Memory B cell (primary cell): Measurements from ENCODE around the gene PLEKHH2.

Experiments used
- ATAC-seq: fragments of 150-1000 bp; cut with Tn5 transposase; 2 replicates; pipeline ENCODE4 v1.10.0; 2021; ENCODE audit warnings: low read depth, mild to moderate bottlenecking, moderate library complexity
- DNase-seq, 2 donors: peaks; one replicate each; pipeline ENCODE4 v3.0.0; 2022; ENCODE audit warnings: low spot score in 2 of 2
- H3K27ac Mint-ChIP-seq: one replicate; pipeline ENCODE4 v1.8.0; 2022; ENCODE audit warnings: mild to moderate bottlenecking, moderate library complexity, mixed read lengths
- H3K27me3 Mint-ChIP-seq: one replicate; pipeline ENCODE4 v1.8.0; 2022; ENCODE audit warnings: mixed read lengths
- H3K36me3 Mint-ChIP-seq: one replicate; pipeline ENCODE4 v1.8.0; 2022; ENCODE audit warnings: mild to moderate bottlenecking, mixed read lengths
- H3K4me1 Mint-ChIP-seq: one replicate; pipeline ENCODE4 v1.8.0; 2022; ENCODE audit warnings: mixed read lengths
- H3K4me3 Mint-ChIP-seq: one replicate; pipeline ENCODE4 v1.8.0; 2022; ENCODE audit warnings: mild to moderate bottlenecking, moderate library complexity, mixed read lengths
- H3K9me3 Mint-ChIP-seq: one replicate; pipeline ENCODE4 v1.8.0; 2022; ENCODE audit warnings: mixed read lengths

Gene PLEKHH2

DNA sequence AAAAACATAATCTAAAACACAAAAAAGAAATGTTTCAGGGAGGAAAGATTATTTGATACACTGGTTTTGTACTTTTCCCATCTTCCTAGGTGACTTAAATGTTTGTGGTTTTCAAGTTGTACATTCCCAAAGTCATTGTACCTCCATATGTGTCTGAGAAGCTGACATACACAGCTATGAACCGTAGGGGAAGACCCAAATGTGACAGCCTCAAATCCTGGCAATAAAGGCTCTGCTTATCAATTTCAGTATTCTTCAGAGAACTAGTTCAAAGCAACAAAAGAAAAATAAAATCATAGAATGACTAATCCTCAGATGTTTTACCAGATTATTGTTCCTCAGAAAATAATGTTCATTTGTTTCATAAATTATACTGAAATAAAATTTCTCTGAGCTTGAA is 139.3 kb downstream of the PLEKHH2 start:
- H3K4me3 Mint-ChIP-seq = no peak overlapping the region
- ATAC-seq (no peak), DNase-seq (no peak)
- no peak overlapping the region for H3K27ac Mint-ChIP-seq
- peaks cover 2% of the 10 kb centered on the region for H3K27me3 Mint-ChIP-seq
- H3K9me3 Mint-ChIP-seq = no peaks in the 10 kb centered on the region
- H3K4me1 Mint-ChIP-seq = peaks cover 10% of the 10 kb centered on the region
- peaks cover 12% of the 10 kb centered on the region for H3K36me3 Mint-ChIP-seq

GRCh38 chr2:43777306-43777926 is 140.4 kb downstream of the PLEKHH2 start:
- H3K27me3 Mint-ChIP-seq = no peaks in the 10 kb centered on the region
- no peaks in the 10 kb centered on the region for H3K9me3 Mint-ChIP-seq
- no peak overlapping the region for H3K27ac Mint-ChIP-seq
- DNase-seq (no peak), ATAC-seq (no peak)
- H3K4me1 Mint-ChIP-seq = peaks cover 10% of the 10 kb centered on the region
- H3K36me3 Mint-ChIP-seq = peaks cover 12% of the 10 kb centered on the region
- H3K4me3 Mint-ChIP-seq = no peak overlapping the region

DNA sequence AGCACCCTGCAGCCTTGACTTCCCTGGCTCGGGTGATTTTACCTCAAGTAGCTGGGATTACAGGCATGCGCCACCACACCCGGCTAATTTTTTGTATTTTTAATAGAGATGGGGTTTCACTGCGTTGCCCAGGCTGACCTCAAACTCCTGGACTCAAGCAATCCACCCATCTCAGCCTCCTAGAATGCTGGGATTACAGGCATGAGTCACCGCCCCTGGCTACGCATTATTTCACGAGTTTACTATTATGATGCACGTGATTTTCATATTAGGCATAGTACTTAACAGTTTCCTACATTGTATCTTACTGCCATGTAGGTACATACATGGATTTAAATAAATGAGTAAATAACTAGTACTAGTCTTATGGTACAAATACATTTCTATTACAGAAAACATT is 141.2 kb downstream of the PLEKHH2 start:
- ATAC-seq (no peak), DNase-seq (no peak)
- Mint-ChIP-seq H3K36me3 (peaks cover 12% of the 10 kb centered on the region), H3K4me1 (peaks cover 10% of the 10 kb centered on the region), H3K4me3 (no peak overlapping the region), H3K27me3 (no peaks in the 10 kb centered on the region), H3K27ac (no peak overlapping the region), H3K9me3 (no peaks in the 10 kb centered on the region)

DNA sequence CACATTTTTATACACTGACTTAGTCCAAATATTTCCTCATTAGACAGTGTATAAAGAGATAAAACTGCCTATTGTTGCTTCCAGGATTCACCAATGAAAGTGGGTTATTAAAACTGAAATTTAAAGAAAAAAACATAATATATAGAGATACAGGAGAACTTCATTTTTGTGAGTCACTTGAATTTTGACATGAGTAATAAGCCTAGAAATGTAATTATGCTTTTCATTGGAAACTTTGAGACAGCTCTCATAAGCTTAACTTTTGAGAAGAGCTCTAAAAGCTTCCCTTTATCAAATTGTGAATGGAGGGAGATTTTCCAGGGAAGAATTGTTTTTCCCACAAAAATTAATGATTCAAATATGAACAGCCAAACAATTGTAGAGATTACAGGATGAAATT is 150.8 kb downstream of the PLEKHH2 start:
- H3K36me3 Mint-ChIP-seq = peaks cover 9% of the 10 kb centered on the region
- no peaks in the 10 kb centered on the region for H3K4me1 Mint-ChIP-seq
- no peaks in the 10 kb centered on the region for H3K27me3 Mint-ChIP-seq
- no peak overlapping the region for H3K27ac Mint-ChIP-seq
- ATAC-seq (no peak), DNase-seq (no peak)
- no peaks in the 10 kb centered on the region for H3K9me3 Mint-ChIP-seq
- no peak overlapping the region for H3K4me3 Mint-ChIP-seq

GRCh38 chr2:43788646-43789045 is 151.6 kb downstream of the PLEKHH2 start:
- Mint-ChIP-seq H3K27ac (no peak overlapping the region), H3K4me3 (no peak overlapping the region), H3K36me3 (peaks cover 9% of the 10 kb centered on the region), H3K4me1 (no peaks in the 10 kb centered on the region), H3K27me3 (no peaks in the 10 kb centered on the region), H3K9me3 (no peaks in the 10 kb centered on the region)
- no peak for ATAC-seq
- no peak for DNase-seq

GRCh38 chr2:43790147-43790546 is 153.1 kb downstream of the PLEKHH2 start:
- H3K27ac Mint-ChIP-seq = no peak overlapping the region
- ATAC-seq (no peak), DNase-seq (no peak)
- H3K4me1 Mint-ChIP-seq = no peaks in the 10 kb centered on the region
- H3K27me3 Mint-ChIP-seq = no peaks in the 10 kb centered on the region
- H3K36me3 Mint-ChIP-seq = peaks cover 12% of the 10 kb centered on the region
- no peaks in the 10 kb centered on the region for H3K9me3 Mint-ChIP-seq
- H3K4me3 Mint-ChIP-seq = no peak overlapping the region

DNA sequence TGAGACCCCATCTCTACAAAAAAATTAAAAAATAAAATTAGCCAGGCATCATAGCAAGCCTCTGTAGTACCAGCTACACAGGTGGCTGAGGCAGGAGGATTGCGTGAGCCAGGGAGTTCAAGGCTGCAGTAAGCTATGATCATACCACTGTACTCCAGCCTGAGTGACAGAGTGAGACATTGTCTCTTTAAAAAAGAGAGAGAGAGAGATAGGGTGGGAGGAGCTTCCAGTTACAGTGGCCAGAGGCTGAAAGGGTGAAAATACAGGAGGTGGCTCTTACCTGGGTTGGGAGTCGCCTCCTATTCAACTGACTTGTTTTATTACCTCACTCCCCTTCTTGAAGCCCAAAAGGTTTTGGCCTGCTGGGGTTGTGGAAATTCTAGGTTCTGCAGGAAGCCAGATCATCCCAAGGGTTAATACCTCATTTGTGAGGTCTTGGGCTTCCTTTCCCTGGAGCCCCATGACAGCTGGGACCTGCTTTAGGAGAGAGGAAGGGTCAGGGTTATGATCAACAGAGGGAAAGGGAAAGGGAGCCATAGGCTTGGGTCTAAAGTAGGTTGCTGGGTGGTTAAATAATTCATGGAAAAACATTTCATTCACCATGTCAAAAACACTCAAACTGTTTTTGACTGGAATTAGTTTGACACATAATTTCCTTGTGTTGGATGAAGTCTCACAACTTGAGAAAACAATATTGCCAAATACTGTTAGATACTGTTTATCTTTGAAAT is 154.1 kb downstream of the PLEKHH2 start:
- H3K4me1 Mint-ChIP-seq = no peaks in the 10 kb centered on the region
- H3K27me3 Mint-ChIP-seq = no peaks in the 10 kb centered on the region
- peaks cover 13% of the 10 kb centered on the region for H3K36me3 Mint-ChIP-seq
- DNase-seq (no peak), ATAC-seq (no peak)
- no peak overlapping the region for H3K4me3 Mint-ChIP-seq
- no peaks in the 10 kb centered on the region for H3K9me3 Mint-ChIP-seq
- no peak overlapping the region for H3K27ac Mint-ChIP-seq

DNA sequence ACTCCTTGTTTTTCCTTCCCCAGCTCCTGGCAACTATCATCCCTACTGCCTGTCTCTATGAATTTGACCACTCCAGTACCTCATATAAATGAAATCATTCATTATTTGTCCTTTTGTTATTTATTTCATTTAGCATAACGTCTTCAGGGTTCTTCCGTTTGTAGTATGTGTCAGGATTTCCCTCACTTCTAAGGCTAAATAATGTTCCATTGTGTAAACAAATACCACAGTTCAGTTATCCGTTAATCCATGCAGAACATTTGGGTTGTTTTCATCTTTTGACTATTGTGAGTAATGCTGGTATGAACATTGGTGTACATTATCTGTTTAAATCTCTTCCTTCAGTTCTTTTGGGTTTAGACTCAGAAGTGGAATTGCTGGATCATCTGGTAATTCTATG is 155.6 kb downstream of the PLEKHH2 start:
- Mint-ChIP-seq H3K4me1 (no peaks in the 10 kb centered on the region), H3K4me3 (no peak overlapping the region), H3K27ac (no peak overlapping the region), H3K27me3 (no peaks in the 10 kb centered on the region), H3K36me3 (peaks cover 13% of the 10 kb centered on the region), H3K9me3 (no peaks in the 10 kb centered on the region)
- no peak for ATAC-seq
- DNase-seq = no peak

DNA sequence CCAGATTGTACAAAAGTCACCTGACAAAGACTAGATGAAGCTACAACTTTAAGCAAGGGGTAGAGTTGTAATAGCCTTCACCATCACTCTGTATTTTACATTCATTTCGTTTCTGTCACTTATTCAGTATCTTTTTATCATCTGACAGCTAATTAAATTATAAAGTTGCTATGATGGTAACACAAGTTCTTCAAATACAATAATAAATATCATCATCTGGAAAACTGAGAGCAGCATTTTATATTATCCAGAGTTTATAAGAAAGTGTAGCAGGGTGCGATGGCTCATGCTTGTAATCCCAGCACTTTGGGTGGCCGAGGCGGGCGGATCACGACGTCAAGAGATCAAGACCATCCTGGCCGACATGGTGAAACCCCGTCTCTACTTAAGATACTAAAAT is 157.9 kb downstream of the PLEKHH2 start:
- Mint-ChIP-seq H3K36me3 (peaks cover 11% of the 10 kb centered on the region), H3K9me3 (no peaks in the 10 kb centered on the region), H3K4me1 (no peaks in the 10 kb centered on the region), H3K27me3 (no peaks in the 10 kb centered on the region), H3K27ac (no peak overlapping the region), H3K4me3 (no peak overlapping the region)
- ATAC-seq (no peak), DNase-seq (no peak)

GRCh38 chr2:43796206-43796605 is 159.1 kb downstream of the PLEKHH2 start:
- no peaks in the 10 kb centered on the region for H3K9me3 Mint-ChIP-seq
- no peak overlapping the region for H3K4me3 Mint-ChIP-seq
- H3K4me1 Mint-ChIP-seq = no peaks in the 10 kb centered on the region
- DNase-seq = no peak
- ATAC-seq = no peak
- H3K27me3 Mint-ChIP-seq = no peaks in the 10 kb centered on the region
- peaks cover 11% of the 10 kb centered on the region for H3K36me3 Mint-ChIP-seq
- H3K27ac Mint-ChIP-seq = no peak overlapping the region

- ATAC-seq = no peak
- H3K9me3 Mint-ChIP-seq = no peaks in the 10 kb centered on the region
These were observed 161.2 kb downstream of the PLEKHH2 start for GRCh38 chr2:43798300-43798699.

DNA sequence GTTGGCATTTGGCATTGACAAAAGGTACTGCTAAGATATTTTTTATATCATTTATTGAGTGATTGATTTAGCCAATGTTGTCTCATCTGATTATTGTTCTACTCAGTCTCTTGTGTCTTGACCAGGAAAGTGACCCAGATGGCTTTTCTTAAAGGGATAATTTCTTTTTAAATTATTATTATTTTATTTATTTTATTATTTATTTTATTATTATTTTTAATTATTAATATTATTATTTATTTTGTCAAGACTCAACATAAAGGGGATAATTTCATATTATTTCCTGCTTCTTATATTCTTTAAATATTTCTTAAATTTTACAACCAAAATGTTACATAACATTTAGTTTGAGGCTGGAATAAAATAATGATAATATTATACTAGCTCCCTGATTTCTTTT is 163.8 kb downstream of the PLEKHH2 start:
- DNase-seq (no peak), ATAC-seq (no peak)
- H3K27ac Mint-ChIP-seq = no peak overlapping the region
- no peaks in the 10 kb centered on the region for H3K27me3 Mint-ChIP-seq
- no peaks in the 10 kb centered on the region for H3K4me1 Mint-ChIP-seq
- peaks cover 9% of the 10 kb centered on the region for H3K36me3 Mint-ChIP-seq
- no peak overlapping the region for H3K4me3 Mint-ChIP-seq
- H3K9me3 Mint-ChIP-seq = no peaks in the 10 kb centered on the region

More at GRCh38 chr2:43798300-43798699, 161.2 kb downstream of the PLEKHH2 start:
- Mint-ChIP-seq H3K4me1 (no peaks in the 10 kb centered on the region), H3K27ac (no peak overlapping the region), H3K4me3 (no peak overlapping the region), H3K27me3 (no peaks in the 10 kb centered on the region), H3K36me3 (peaks cover 6% of the 10 kb centered on the region)
- no peak for DNase-seq

DNA sequence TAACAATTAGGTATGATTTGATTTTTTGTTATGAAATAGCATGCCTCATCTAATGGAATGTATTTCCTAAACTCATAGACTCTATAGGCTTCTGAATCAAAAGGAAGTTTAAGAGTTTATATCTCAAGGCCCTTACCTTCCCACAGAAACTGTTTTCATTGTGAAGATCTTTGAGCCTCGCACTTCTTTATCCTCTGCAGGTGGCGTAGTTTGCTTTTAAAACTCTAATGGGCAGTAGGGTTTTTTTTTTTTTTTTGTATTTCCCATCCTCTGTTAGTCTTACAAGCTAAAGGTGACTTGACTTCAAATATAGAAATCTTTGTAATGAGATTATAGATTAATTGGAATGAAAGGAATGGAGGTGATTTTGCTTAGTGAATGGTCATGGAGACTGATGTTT is 165.1 kb downstream of the PLEKHH2 start:
- H3K36me3 Mint-ChIP-seq = peaks cover 8% of the 10 kb centered on the region
- H3K4me1 Mint-ChIP-seq = no peaks in the 10 kb centered on the region
- H3K27me3 Mint-ChIP-seq = no peaks in the 10 kb centered on the region
- no peak for DNase-seq
- no peaks in the 10 kb centered on the region for H3K9me3 Mint-ChIP-seq
- no peak overlapping the region for H3K27ac Mint-ChIP-seq
- ATAC-seq = no peak
- no peak overlapping the region for H3K4me3 Mint-ChIP-seq

DNA sequence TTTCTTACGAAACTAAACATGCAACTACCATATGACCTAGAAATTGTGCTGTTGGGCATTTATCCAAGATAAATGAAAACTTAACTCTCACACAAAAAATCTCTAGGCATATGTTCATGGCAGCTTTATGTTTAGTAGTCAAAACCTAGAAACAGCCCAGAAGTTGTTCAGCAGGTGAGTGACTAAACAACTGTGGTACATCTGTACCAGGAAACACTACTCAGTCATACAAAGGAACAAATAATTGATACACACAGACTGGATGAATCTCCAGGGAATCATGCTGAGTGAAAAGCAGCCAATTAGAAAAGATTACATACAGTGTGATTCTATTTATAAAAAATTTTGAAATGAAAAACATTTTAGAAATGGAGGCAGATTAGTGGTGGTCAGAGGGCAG is 166.1 kb downstream of the PLEKHH2 start:
- DNase-seq (no peak), ATAC-seq (no peak)
- no peaks in the 10 kb centered on the region for H3K27me3 Mint-ChIP-seq
- H3K4me3 Mint-ChIP-seq = no peak overlapping the region
- H3K27ac Mint-ChIP-seq = no peak overlapping the region
- peaks cover 8% of the 10 kb centered on the region for H3K36me3 Mint-ChIP-seq
- H3K9me3 Mint-ChIP-seq = no peaks in the 10 kb centered on the region
- no peaks in the 10 kb centered on the region for H3K4me1 Mint-ChIP-seq

- H3K36me3 Mint-ChIP-seq = peaks cover 8% of the 10 kb centered on the region
- no peaks in the 10 kb centered on the region for H3K9me3 Mint-ChIP-seq
- H3K27me3 Mint-ChIP-seq = no peaks in the 10 kb centered on the region
- H3K4me3 Mint-ChIP-seq = no peak overlapping the region
- H3K4me1 Mint-ChIP-seq = no peaks in the 10 kb centered on the region
- no peak for ATAC-seq
- no peak for DNase-seq
- no peak overlapping the region for H3K27ac Mint-ChIP-seq
These were observed 169.6 kb downstream of the PLEKHH2 start for GRCh38 chr2:43806719-43807031.
